HG03432 (cell line): ENCODE data around the gene KPTN.

Experiments used
- ATAC-seq: cut with Tn5 transposase; IDR thresholded peaks from one replicate; pipeline ENCODE4 v1.9.1; 2021; ENCODE audit warnings: mild to moderate bottlenecking, moderate library complexity; ENCODE audit not compliant: unreplicated experiment

The KPTN gene

DNA sequence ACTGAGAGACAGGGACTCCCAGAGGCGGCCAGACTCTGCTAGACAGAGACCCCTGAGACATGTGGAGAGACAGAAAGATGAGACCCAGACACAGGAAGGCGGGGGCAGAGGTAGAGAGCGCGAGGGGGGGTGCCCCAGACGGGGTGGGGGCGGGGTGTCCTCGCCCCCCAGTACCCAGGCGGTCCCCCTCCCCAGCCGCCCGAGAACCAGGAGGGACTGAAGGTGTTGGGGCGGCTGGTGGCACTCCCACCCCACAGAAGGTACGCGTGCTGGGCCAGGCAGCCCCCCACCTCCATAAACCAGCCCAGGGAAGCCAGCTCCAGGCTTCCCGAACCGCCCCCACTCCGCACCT is 12.7 kb downstream of the KPTN start:
- no peak for ATAC-seq

DNA sequence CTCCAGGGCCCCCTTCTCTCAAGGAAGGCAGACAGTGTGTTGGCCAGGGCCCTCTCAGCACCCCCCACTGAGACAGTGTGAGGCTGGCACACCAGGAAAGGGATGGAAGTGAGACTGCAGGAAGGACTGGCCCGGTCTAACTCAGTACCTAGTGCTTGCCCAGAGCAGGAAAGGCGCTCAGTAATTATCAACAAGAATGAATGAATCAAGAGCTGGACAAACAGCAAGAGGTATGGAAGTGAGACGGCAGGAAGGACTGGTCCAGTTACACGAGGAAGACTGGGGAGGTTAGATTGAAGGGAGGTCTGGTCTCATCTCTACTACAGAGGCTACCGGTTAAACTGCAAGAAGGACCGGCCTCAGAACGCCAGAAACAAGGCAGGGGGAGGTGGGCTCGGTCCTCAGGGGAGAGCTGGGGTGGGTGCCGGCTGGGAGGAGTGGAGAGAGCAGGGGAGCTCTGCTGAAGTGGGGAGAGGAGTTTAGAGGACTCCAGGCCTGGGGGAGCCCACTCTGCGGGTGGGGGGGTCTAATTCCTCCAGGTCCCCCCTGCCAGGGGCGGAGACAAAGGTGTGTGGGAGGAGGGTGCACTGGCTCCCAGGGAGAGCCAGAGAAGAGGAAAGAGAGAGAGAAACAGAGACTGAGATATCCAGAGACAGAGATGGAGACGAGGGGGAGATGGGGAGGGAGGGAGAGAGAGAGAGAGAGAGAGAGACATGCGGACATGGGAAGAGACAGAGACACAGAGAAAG is 13.4 kb downstream of the KPTN start:
- no peak for ATAC-seq

GRCh38 chr19:47469719-47470118 is 14.3 kb downstream of the KPTN start:
- no peak for ATAC-seq

- no peak for ATAC-seq
Observed at GRCh38 chr19:47469363-47469700, 14.7 kb downstream of the KPTN start.

DNA sequence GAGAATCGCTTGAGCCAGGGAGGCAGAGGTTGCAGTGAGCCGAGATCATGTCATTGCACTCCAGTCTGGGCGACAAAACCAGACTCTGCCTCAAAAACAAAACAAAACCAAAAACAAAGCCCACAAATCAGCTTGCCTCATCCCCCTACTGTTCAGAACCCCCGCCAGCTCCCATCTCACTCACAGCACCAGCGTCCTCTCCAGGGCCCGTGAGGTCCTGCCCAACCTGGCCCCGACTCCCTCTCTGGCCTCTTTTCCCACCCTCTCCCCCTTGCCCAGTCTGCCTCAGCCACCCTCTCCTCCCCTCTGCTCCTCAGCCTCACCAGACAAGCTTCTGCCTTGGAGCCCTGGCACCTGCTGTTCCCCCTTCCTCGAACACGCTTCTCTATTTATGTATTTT is 16.1 kb downstream of the KPTN start:
- no peak for ATAC-seq

- ATAC-seq, result no peak
Observed at GRCh38 chr19:47465957-47466356, 18.1 kb downstream of the KPTN start.

- no peak for ATAC-seq
Observed at GRCh38 chr19:47464675-47465419, 19.2 kb downstream of the KPTN start.

DNA sequence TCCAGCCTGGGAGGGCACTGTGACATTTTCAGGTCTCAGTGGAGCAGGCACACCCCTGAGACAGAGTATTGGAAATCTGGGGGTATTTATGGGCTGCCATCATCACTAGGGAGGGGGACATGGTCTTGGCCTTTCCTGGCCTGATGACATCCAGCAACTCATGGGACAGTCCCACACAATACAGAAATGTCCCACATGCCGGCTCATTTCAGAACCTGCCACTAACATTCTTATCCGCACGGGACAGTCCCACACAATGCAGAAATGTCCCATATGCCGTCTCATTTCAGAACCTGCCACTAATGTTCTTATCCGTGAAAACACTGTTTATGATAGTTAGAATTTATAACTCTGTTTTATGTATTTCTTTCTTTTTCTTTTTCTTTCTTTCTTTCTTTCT is 22.1 kb downstream of the KPTN start:
- no peak for ATAC-seq

GRCh38 chr19:47459477-47459876 is 24.5 kb downstream of the KPTN start:
- no peak for ATAC-seq

GRCh38 chr19:47458672-47459071 is 25.3 kb downstream of the KPTN start:
- no peak for ATAC-seq

- no peak for ATAC-seq
Observed at GRCh38 chr19:47456721-47457474, 27.1 kb downstream of the KPTN start.

DNA sequence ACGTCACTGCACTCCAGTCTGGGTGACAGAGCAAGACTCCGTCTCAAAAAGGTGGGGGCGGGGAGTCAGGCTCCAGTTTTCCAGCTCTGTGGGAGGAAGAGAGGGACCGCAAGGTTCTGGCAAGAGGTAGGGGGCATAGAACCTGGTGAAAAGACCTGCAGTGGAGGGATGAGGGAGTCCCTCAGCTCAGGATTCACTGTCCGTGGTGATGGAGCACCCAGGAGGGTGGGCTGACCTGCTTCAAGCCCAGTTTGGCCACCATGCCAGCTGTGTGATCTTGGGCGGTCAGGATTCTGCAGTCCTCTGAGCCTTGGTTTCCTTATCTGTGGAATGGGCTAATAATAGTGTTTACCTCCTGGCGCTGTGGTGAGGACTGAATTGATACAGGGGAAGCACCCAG is 33.5 kb downstream of the KPTN start:
- ATAC-seq, result no peak

DNA sequence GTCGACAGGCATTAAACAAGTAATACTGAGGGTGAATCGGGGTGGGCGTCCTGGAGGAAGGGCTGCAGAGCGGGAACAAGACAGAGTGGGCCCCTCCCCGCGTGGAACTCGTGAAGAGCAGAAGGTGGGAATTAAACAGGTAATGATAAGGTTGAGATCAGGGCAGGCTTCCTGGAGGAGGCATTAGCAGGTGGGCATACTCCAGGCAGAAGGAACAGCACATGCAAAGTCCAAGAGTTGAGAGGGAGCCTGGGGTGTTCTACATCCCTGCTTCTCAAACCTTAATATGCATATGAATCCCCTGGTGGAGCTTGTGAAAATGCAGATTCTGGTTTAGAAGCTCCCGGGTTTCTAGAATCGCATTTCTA is 35.7 kb downstream of the KPTN start:
- no peak for ATAC-seq

- no peak for ATAC-seq
Observed at GRCh38 chr19:47447470-47448359, 36.3 kb downstream of the KPTN start.

- no peak for ATAC-seq
Observed at GRCh38 chr19:47446534-47447469, 37.2 kb downstream of the KPTN start.

DNA sequence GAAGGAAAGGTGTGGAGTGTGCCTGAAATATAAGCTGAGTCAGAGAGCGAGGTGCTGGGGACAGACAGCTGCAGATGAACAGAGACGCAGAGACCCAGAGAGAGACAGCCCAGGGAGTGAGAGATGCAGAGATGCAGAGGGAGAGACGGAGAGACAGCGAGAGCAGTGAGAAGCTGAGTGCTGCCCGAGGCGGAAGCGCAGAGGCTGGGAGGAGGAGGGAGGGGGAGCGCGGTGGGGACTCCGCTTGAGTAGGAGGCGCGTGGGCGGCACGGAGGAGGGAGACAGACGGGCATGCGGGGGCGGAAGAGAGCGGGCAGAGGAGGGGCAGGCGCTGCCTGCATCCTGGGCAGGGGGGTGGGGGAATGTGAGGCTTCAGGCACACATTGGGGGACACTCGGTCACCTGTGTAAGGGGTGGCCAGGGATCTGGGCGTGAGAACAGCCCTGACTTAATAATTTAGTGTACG is 38.0 kb downstream of the KPTN start:
- ATAC-seq, result no peak

- ATAC-seq, result no peak
Observed at GRCh38 chr19:47445527-47445926, 38.5 kb downstream of the KPTN start.

- no peak for ATAC-seq
Observed at GRCh38 chr19:47444388-47444821, 39.6 kb downstream of the KPTN start.

DNA sequence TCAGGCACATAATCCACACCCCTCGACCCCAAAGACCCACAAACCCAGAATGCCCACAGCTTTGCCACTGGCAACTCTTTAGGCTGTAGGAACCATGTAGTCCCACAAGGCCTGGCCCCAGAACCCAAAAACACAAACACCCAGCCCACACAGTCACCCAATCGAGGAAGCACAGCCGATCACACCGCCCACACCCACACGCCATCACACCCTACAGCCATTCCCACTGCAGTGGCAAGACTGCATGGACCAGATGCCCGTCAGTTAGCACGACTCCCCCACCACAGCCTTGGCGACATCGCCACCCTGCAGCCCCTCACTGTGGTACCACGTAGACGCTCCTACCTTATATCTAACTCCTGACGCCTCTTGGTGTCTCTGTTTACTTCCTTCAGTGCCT is 40.7 kb downstream of the KPTN start:
- ATAC-seq, result no peak

DNA sequence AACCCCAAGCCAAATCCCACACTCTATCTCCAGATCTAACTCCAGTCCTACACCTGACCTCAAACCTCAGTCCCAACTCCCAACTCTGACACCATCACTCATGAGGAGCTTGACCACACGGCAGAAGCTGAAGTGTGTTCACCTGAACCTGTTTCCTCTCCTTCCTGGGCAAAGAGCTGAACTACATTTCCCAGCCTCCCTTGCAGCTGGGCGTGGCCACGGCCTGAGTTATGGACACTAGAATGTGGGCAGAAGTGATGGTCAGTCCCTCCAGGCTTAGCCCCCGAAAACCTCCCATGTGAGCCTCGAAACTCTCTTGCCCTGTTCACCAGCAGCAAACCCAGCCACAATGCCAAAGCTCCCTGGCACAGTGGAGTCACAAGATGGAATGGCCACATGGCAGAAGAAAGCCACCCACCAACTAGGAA is 45.2 kb downstream of the KPTN start:
- no peak for ATAC-seq
